Naive thymus-derived CD8-positive, alpha-beta T cell (primary cell): ENCODE measurements around the gene CHST11. TPM values are rescaled to one million over a fixed set of nuclear protein-coding genes. Genes with fewer than 3 reads are reported as not detected.

Experiments
- ATAC-seq, 2 donors: fragments of 150-1000 bp; cut with Tn5 transposase in 1 of 2; sonication (Bioruptor Pico), chemical (Tn5 transposase) in 1 of 2; 1 replicate in 1 of 2; 2 replicates in 1 of 2; pipeline ENCODE4 v1.10.0; 2021; ENCODE audit warnings: mild to moderate bottlenecking in 2 of 2, moderate library complexity in 2 of 2
- POLR2A ChIA-PET: fragments of 350-600 bp; sonication (Branson Sonifier 250); formaldehyde crosslinking; loops from one replicate; lab custom pipeline; 2021; ENCODE audit warnings: antibody characterized with exemption; lab: Charles Lee
- DNase-seq, 10 donors: peaks; one replicate each; pipeline versions ENCODE4 v3.0.0 to v3.0.0-alpha.2; 2020 to 2022
- H3K27ac Mint-ChIP-seq, 10 donors: one replicate each; pipeline ENCODE4 v1.8.0; 2020 to 2022; ENCODE audit warnings: mild to moderate bottlenecking in 10 of 10, mixed read lengths in 10 of 10, moderate library complexity in 4 of 10, inconsistent platforms in 1 of 10
- H3K27me3 Mint-ChIP-seq, 5 donors: one replicate each; pipeline ENCODE4 v1.8.0; 2021 to 2022; ENCODE audit warnings: mixed read lengths in 5 of 5
- H3K36me3 Mint-ChIP-seq, 3 donors: one replicate each; pipeline ENCODE4 v1.8.0; 2020 to 2022; ENCODE audit warnings: mixed read lengths in 3 of 3, mild to moderate bottlenecking in 2 of 3, inconsistent platforms in 1 of 3
- H3K4me1 Mint-ChIP-seq, 4 donors: one replicate each; pipeline ENCODE4 v1.8.0; 2021 to 2022; ENCODE audit warnings: mixed read lengths in 4 of 4
- H3K4me3 Mint-ChIP-seq, 10 donors: one replicate each; pipeline ENCODE4 v1.8.0; 2020 to 2022; ENCODE audit warnings: mild to moderate bottlenecking in 10 of 10, mixed read lengths in 10 of 10, moderate library complexity in 6 of 10, inconsistent platforms in 1 of 10
- H3K9me3 Mint-ChIP-seq, 9 donors: one replicate each; pipeline ENCODE4 v1.8.0; 2020 to 2022; ENCODE audit warnings: mixed read lengths in 9 of 9, mild to moderate bottlenecking in 3 of 9, inconsistent platforms in 1 of 9, moderate library complexity in 1 of 9
- polyA plus RNA-seq, 3 donors: library from polyadenylated mRNA; unstranded; fragments of 300-500 nt; fragmentation: Illumina TruSeq; gene quantifications; one replicate each; pipeline ENCODE4 v1.2.3, GENCODE V29; 2021
- total RNA-seq, 8 experiments: library from RNA in 2 of 8; stranded (reverse) in 2 of 8; gene quantifications; one replicate each; pipeline ENCODE4 v1.2.3 and lab custom pipeline; 2021 to 2026

The CHST11 gene
- total and polyA plus RNA-seq, 5 experiments from 2014 or later = 23.1 to 35.6 (median 26.8) TPM

DNA sequence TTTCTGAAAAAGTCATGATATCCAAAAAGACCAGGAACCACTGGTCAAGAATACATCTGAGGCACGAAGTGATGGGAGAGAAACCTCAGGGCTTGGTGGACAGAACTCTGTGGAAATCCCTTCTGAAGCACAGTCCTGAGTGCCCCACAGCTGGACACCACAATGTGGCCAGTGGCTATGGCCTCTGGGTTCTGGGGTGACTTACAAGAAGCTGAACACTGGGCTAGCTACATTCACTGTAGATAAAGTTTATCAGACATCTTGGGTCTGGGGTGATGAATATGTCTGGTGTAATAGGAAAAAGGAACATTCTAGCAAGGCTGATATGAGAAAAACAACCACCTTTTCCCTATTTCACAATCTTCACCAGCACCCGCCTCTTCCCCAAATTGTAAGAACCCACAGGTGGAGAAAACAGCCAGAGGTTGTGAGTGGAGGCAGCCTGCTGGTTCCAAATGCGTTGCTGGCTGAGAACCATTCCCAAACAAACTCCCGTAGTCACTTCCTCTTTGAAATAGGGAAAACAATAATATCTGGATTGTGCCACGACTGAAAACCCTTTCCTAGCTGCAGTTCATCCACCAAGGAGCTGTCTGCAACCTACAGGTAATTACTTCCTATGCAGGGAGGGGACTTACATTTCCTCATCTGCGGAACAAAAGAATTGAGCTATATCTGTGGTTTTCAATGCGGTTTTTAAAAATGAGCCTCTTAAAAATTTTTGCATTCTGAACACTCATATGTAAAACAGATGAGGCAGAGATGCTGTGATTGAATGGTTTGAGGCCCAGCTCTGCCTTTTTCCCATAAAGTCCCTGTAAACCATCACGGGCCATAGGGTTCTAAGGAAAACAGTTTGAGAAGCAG is 307.7 kb downstream of the CHST11 start:
- Mint-ChIP-seq H3K4me1 (peaks cover 8 to 25% (median 23%) of the 10 kb centered on the region in 4 donors), H3K27ac (peak overlapping the region in 1 of 10 donors; percentile 46)
- peak; percentile 39 to 58 for ATAC-seq

DNA sequence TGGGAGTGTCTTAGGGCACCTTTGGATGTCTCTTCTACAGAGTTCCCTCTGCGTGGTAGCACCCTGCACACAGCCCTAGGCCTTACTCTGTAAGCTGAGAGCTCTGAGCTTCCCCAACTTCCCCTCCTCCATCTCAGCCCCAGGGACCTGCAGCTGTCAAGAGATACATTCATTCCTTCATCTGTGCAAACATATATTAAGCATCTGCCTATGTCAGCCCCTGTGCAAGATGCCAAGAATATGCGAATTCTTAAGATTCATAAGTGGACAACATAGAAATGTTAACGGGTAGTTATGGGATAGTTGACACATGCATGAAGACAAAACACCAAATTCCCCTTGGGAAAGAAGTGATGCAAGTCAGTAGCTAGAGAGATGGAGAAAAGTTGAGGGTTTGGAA is 310.5 kb downstream of the CHST11 start:
- DNase-seq = no peak
- ATAC-seq = no peak
- no peak overlapping the region for H3K4me3 Mint-ChIP-seq
- H3K36me3 Mint-ChIP-seq = no peaks in the 10 kb centered on the region
- POLR2A ChIA-PET = no interaction called here
- H3K27me3 Mint-ChIP-seq = no peaks in the 10 kb centered on the region
- H3K9me3 Mint-ChIP-seq = peaks cover 0 to 2% (median 0%) of the 10 kb centered on the region in 9 donors
- peaks cover 6 to 25% (median 22%) of the 10 kb centered on the region in 4 donors for H3K4me1 Mint-ChIP-seq
- no peak overlapping the region for H3K27ac Mint-ChIP-seq

More for the DNA sequence above, 307.7 kb downstream of the CHST11 start:
- H3K9me3 Mint-ChIP-seq = no peaks in the 10 kb centered on the region
- peak overlapping the region in 5 of 10 donors; percentile 0 to 49 (median 22) for H3K4me3 Mint-ChIP-seq
- no peaks in the 10 kb centered on the region for H3K27me3 Mint-ChIP-seq
- POLR2A ChIA-PET = no interaction called here
- H3K36me3 Mint-ChIP-seq = no peaks in the 10 kb centered on the region
- peak in 2 of 10 donors; percentile 22 to 33 for DNase-seq

DNA sequence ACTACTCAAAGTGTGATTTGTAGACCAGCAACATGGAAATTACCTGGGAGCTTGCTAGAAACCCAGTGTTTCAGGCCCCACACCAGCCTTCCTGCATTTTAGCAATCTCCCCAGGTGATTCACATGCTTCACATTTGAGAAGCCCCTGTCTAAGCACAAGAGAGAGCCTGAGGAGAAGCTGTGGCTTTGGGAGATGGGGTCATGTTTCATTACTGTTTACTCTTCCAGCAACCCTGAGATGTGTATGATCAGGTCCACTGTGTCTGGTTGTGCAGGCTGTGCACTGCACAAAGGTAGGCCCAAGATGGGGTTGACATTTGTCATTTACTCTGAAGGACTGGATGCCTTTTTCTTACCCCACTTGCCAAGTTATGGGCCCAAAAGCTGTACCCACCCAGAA is 311.3 kb downstream of the CHST11 start:
- no peak overlapping the region for H3K27ac Mint-ChIP-seq
- H3K36me3 Mint-ChIP-seq = peaks cover 0 to 7% (median 6%) of the 10 kb centered on the region in 3 donors
- peaks cover under 1 to 10% (median 6%) of the 10 kb centered on the region in 9 donors for H3K9me3 Mint-ChIP-seq
- H3K4me3 Mint-ChIP-seq = no peak overlapping the region
- ATAC-seq (no peak), DNase-seq (no peak)
- POLR2A ChIA-PET = no interaction called here
- H3K4me1 Mint-ChIP-seq = peaks cover 6 to 24% (median 21%) of the 10 kb centered on the region in 4 donors
- no peaks in the 10 kb centered on the region for H3K27me3 Mint-ChIP-seq

DNA sequence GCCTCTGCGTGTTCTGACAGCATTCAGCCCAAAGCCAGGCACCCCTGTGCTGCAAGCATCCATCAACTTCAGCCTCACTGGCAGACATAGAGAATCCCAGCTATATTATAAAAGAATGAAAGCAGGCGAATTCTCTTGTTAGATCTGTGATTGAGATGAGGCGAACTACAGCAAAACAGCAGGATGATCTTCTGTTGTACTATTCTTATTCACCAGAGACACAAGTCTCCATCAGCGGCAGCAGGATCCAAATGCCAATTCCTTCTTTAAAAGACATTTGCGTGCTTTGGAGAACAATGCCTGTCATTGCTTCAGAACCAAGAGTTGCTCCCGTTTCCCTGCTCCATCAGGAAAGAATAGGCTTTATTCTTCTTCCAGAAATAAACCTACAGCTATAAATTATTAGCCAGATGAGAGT is 312.4 kb downstream of the CHST11 start:
- POLR2A ChIA-PET = no interaction called here
- peaks cover 0 to 18% (median 17%) of the 10 kb centered on the region in 3 donors for H3K36me3 Mint-ChIP-seq
- peaks cover 6 to 21% (median 17%) of the 10 kb centered on the region in 9 donors for H3K9me3 Mint-ChIP-seq
- H3K27ac Mint-ChIP-seq = no peak overlapping the region
- no peak for ATAC-seq
- no peak overlapping the region for H3K4me3 Mint-ChIP-seq
- no peak for DNase-seq
- H3K4me1 Mint-ChIP-seq = peaks cover 6 to 17% (median 14%) of the 10 kb centered on the region in 4 donors
- no peaks in the 10 kb centered on the region for H3K27me3 Mint-ChIP-seq

DNA sequence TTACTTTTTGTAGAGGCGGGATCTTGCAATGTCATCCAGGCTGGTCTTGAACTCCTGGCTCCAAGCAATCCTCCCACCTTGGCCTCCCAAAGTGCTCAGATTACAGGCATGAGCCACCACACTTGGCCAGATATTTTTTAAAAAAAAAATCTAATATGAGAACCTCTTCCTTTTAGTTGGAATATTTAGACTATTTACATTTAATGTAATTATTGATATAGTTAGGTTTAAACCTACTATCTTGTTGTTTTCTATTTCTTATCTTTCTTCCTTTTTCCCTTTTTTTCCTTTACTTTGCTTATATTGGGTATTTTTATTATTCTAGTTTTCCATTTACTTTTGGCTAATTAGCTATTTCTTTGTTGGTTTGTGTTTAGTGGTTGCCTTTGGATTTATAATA is 315.6 kb downstream of the CHST11 start:
- Mint-ChIP-seq H3K27ac (no peak overlapping the region), H3K27me3 (no peaks in the 10 kb centered on the region), H3K36me3 (peaks cover 0 to 23% (median 17%) of the 10 kb centered on the region in 3 donors), H3K4me1 (peaks cover 0 to 11% (median 0%) of the 10 kb centered on the region in 4 donors), H3K4me3 (no peak overlapping the region), H3K9me3 (peaks cover 8 to 25% (median 17%) of the 10 kb centered on the region in 9 donors)
- no peak for DNase-seq
- POLR2A ChIA-PET = no interaction called here
- no peak for ATAC-seq

DNA sequence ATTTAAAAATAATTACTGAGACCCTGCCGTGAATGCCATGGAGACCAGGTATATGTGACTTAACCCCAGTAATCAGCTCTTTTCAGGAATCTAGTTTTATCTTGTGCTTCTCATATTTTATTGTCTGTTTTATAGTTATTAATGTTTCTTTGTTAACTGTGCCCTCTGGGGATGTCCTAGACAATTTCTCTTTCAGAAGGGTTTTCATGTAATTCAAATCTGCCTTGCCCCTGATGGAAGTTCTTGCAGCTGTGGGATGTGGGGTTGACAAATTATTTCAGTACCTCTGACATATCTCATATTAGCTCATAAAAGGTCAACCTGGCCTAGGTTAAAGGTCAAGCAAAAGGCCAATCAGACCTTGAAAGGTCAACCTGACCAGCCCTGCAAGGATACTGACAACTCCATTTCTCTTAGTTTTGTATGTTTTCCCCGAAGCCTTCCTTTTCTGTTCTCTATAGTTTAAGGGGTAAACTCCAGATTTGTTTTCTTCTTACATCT is 319.0 kb downstream of the CHST11 start:
- Mint-ChIP-seq H3K4me3 (no peak overlapping the region), H3K4me1 (peaks cover 0 to 11% (median 0%) of the 10 kb centered on the region in 4 donors), H3K27ac (no peak overlapping the region), H3K27me3 (peaks cover 0 to 4% (median 0%) of the 10 kb centered on the region in 5 donors), H3K9me3 (peaks cover 8 to 37% (median 24%) of the 10 kb centered on the region in 9 donors), H3K36me3 (peaks cover 0 to 28% (median 21%) of the 10 kb centered on the region in 3 donors)
- DNase-seq (no peak), ATAC-seq (no peak)
- POLR2A ChIA-PET = no interaction called here

DNA sequence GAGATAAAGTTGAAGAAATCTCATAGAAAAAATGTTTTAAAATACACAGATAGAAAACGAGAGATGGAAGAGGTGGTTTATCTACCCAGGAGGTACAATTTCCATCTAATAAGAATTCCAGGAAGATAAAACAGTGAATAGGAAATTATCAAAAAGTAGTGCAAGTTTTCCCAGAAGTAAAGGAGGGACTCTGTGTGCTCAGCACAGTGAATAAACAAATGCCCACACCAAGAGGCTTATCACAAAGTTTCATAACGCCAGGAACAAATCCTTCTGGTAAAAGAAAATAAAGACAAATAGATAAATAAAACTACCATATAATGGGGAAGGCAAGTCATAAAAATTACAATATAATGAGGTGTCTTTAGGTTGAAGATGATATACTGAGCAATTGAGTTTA is 322.4 kb downstream of the CHST11 start:
- peaks cover 0 to 17% (median 4%) of the 10 kb centered on the region in 3 donors for H3K36me3 Mint-ChIP-seq
- no peak overlapping the region for H3K27ac Mint-ChIP-seq
- no peak for DNase-seq
- H3K27me3 Mint-ChIP-seq = peaks cover 0 to 4% (median 2%) of the 10 kb centered on the region in 5 donors
- peaks cover 0 to 11% (median 0%) of the 10 kb centered on the region in 4 donors for H3K4me1 Mint-ChIP-seq
- POLR2A ChIA-PET = no interaction called here
- ATAC-seq = no peak
- peaks cover 0 to 25% (median 10%) of the 10 kb centered on the region in 9 donors for H3K9me3 Mint-ChIP-seq
- no peak overlapping the region for H3K4me3 Mint-ChIP-seq

DNA sequence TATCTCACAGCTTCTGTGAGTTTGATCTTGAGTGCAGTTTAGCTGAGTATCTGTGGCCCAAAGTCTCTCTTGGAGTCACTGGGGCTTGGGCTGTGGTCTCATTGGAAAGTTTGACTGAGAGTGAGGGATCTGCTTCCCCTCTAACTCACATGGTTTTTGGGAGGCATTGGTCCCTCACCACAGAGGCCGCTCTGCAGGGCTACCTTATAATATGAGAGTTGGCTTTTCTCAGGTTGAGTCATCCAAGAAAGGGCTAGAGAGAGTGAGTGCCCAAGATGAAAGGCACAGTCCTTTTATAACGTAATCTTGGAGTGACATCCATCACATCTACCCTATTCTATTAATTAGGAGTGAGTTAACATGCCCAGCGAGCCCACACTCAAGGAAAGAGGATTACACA is 325.5 kb downstream of the CHST11 start:
- POLR2A ChIA-PET = no interaction called here
- Mint-ChIP-seq H3K4me3 (no peak overlapping the region), H3K27ac (no peak overlapping the region), H3K4me1 (no peaks in the 10 kb centered on the region), H3K27me3 (peaks cover 0 to 4% (median 2%) of the 10 kb centered on the region in 5 donors), H3K9me3 (peaks cover 0 to 22% (median 9%) of the 10 kb centered on the region in 9 donors), H3K36me3 (peaks cover 0 to 11% (median 4%) of the 10 kb centered on the region in 3 donors)
- DNase-seq (no peak), ATAC-seq (no peak)

DNA sequence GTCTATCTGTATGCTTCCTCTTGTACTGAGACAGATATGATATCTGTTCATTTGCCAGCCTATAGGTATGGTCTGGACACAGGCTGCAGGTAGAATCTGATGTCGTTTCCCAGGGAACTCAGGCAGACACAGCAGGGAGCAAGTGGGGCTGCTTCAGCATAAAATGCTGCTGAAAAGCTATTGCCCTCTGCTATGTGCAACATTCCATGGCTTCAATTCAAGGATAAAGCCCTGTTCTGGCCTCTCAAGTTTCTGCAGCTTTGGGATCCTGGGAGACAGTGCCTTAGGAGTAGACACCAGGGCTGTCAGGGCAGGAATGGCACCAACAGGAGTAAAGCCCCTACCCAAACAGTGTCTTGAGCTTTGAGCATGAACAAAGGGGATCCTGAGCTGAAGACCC is 327.8 kb downstream of the CHST11 start:
- H3K36me3 Mint-ChIP-seq = peaks cover 0 to 11% (median 4%) of the 10 kb centered on the region in 3 donors
- peaks cover 0 to 4% (median 2%) of the 10 kb centered on the region in 5 donors for H3K27me3 Mint-ChIP-seq
- ATAC-seq (no peak), DNase-seq (no peak)
- H3K4me1 Mint-ChIP-seq = peaks cover 2 to 5% (median 3%) of the 10 kb centered on the region in 4 donors
- H3K9me3 Mint-ChIP-seq = peaks cover 0 to 18% (median 7%) of the 10 kb centered on the region in 9 donors
- H3K27ac Mint-ChIP-seq = no peak overlapping the region
- POLR2A ChIA-PET = no interaction called here
- H3K4me3 Mint-ChIP-seq = no peak overlapping the region

DNA sequence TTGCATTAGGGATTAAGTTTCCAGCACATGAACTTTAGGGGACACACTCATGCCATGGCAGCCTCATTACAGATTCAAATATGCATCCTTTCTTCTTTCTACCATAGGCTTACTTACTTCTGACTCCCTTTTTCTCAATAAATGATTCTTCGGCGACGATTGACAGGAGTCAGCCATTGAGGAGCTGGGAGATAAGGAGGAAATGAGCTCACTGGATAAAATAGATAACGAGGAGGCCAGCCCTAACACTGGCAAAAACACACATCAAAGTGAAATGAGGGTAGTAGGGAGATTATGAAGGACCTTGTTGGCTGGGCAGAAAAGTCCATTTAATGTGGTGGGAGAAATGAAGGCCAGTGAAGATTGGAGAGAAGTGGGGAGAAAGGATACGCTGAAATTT is 329.1 kb downstream of the CHST11 start:
- Mint-ChIP-seq H3K4me1 (peaks cover 4 to 11% (median 6%) of the 10 kb centered on the region in 4 donors), H3K9me3 (peaks cover 0 to 9% (median 5%) of the 10 kb centered on the region in 9 donors), H3K27ac (no peak overlapping the region), H3K36me3 (peaks cover 0 to 6% (median 0%) of the 10 kb centered on the region in 3 donors), H3K4me3 (no peak overlapping the region), H3K27me3 (peaks cover 0 to 2% (median 0%) of the 10 kb centered on the region in 5 donors)
- POLR2A ChIA-PET = no interaction called here
- ATAC-seq = no peak
- no peak for DNase-seq

DNA sequence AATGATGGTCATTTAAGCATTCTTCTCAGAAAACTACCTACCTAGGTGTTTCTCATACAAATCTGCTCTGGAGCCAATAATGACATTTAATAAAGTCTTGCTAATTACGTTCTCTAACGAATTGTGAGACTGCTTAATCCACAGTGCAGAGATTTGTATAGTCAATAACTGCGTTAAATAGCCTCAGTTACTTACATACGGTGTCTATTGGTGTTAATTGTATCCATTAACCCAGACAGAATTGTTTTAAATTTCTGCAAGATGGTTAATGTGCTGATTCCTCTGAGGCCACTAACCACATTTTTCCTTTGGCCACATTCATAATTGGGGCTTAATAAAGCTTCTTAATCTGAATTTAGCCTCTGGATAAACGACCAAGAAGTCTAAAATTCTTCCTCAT is 329.6 kb downstream of the CHST11 start:
- Mint-ChIP-seq H3K4me1 (peaks cover 4 to 11% (median 6%) of the 10 kb centered on the region in 4 donors), H3K36me3 (peaks cover 0 to 1% (median 0%) of the 10 kb centered on the region in 3 donors), H3K27ac (no peak overlapping the region), H3K4me3 (no peak overlapping the region), H3K27me3 (peaks cover 0 to 2% (median 0%) of the 10 kb centered on the region in 5 donors), H3K9me3 (peaks cover 0 to 6% (median 0%) of the 10 kb centered on the region in 9 donors)
- ATAC-seq = no peak
- POLR2A ChIA-PET = no interaction called here
- no peak for DNase-seq

DNA sequence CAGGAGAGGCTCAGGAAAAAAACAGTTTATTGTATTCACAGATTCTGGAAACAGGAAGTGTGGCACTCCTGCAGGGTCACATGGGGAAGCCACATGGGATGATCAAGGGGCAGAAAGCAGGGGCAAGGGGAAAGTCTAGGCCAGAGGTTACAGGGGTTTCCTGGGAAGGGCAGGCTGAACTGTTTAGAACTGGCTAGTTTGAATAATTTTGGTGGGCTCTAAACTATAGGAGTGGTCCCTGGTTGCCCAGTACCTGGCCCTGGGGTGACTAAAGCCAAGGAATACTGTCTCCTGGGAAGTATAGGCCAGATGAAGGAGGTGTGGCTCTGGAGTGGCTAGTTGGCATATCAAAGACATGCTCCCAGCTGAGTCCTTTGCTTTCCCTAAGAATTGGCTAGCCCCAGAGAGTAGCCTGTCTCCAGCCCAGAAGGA is 332.1 kb downstream of the CHST11 start:
- ATAC-seq (no peak), DNase-seq (no peak)
- Mint-ChIP-seq H3K9me3 (no peaks in the 10 kb centered on the region), H3K4me1 (peaks cover 4 to 11% (median 6%) of the 10 kb centered on the region in 4 donors), H3K36me3 (no peaks in the 10 kb centered on the region), H3K4me3 (no peak overlapping the region), H3K27ac (no peak overlapping the region), H3K27me3 (no peaks in the 10 kb centered on the region)
- POLR2A ChIA-PET = no interaction called here
